ENCODE data around the gene PGLYRP2.

Gene PGLYRP2

DNA sequence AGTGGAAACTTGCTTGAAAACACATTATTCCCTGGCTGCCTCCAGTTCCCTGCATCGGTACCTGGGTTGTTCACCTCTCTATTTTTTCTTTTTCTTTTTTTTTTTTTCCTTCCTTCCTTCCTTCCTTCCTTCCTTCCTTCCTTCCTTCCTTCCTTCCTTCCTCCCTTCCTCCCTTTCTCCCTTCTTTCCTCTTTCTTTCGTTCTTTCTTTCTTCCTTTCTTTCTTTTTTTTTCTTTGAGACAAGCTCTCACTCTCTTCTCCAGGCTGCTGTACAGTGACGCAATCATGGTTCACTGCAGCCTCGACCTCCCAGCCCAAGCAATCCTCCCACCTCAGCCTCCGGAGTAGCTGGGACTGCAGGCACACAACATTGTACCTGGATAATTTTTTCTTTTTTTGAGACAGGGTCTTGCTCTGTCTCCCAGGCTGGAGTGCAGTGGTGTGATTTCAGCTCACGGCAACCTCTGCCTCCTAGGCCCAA lies 11.5 kb downstream of the PGLYRP2 start:
- H3K4me3 ChIP-seq (ENCODE audit: severe bottlenecking) = no peak overlapping the region
- H3K9me3 ChIP-seq (ENCODE audit: severe bottlenecking) = no peaks in the 10 kb centered on the region
- TF ChIP-seq, protein P1, sequence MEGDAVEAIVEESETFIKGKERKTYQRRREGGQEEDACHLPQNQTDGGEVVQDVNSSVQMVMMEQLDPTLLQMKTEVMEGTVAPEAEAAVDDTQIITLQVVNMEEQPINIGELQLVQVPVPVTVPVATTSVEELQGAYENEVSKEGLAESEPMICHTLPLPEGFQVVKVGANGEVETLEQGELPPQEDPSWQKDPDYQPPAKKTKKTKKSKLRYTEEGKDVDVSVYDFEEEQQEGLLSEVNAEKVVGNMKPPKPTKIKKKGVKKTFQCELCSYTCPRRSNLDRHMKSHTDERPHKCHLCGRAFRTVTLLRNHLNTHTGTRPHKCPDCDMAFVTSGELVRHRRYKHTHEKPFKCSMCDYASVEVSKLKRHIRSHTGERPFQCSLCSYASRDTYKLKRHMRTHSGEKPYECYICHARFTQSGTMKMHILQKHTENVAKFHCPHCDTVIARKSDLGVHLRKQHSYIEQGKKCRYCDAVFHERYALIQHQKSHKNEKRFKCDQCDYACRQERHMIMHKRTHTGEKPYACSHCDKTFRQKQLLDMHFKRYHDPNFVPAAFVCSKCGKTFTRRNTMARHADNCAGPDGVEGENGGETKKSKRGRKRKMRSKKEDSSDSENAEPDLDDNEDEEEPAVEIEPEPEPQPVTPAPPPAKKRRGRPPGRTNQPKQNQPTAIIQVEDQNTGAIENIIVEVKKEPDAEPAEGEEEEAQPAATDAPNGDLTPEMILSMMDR (IDR thresholded peaks at IDR 0.05; ENCODE audit: poor library complexity, severe bottlenecking) = no peak
- no peaks in the 10 kb centered on the region for H3K4me1 ChIP-seq (ENCODE audit: insufficient read depth, poor library complexity, severe bottlenecking)
- H3K27ac ChIP-seq (ENCODE audit: poor library complexity, severe bottlenecking) = no peak overlapping the region
- H3K36me3 ChIP-seq (ENCODE audit: low read depth) = no peaks in the 10 kb centered on the region
- H3K27me3 ChIP-seq (ENCODE audit: insufficient read depth, poor library complexity, severe bottlenecking) = peaks cover 28% of the 10 kb centered on the region
- no peak for ATAC-seq (ENCODE audit: low read depth)
- DNase-seq (ENCODE audit: low spot score) = no peak

DNA sequence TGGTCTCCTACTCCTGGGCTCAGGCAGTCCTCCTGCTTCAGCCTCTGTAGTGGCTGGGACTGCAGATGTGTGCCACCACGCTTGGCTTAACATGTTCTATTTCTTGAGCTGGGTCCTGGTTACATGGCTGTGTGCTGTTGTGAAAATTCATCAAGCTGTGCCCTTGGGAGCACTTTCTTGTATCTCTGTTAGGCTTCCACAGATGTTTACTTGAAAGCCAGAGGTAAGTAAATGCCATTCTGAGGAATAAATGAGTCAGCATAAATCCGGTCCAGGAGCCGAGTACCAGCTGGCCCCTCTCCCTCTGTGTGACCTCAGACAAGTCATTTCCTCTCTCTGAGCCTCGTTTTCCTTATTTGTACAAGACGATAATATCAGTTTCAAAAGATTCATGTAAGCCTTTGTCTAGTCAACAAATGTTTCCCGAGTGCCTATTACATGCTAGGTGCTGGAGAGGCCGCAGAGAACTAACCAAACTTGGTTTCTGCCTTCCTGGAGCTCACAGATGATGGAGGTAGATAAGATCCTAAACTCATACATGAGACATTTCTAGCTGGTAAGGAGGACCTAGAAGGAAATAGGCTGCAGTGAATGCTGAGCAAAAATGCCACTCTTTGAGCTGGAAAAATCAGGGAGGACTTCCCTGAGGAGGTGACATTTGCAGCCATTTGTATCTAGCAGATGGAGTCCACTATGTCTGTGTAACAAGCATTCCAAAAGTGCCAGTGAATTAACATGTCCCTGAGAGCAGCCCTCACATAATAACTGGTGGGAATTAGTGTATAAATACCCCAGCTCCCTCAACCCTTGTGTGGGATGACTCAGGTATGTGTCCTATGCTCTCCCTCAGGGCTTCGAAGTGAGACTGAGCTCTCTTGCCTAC lies 12.2 kb downstream of the PGLYRP2 start:
- Histone ChIP-seq H3K4me3 (ENCODE audit: severe bottlenecking) (no peak overlapping the region), H3K27ac (ENCODE audit: poor library complexity, severe bottlenecking) (no peak overlapping the region), H3K27me3 (ENCODE audit: insufficient read depth, poor library complexity, severe bottlenecking) (peaks cover 28% of the 10 kb centered on the region), H3K36me3 (ENCODE audit: low read depth) (no peaks in the 10 kb centered on the region), H3K9me3 (ENCODE audit: severe bottlenecking) (no peaks in the 10 kb centered on the region), H3K4me1 (ENCODE audit: insufficient read depth, poor library complexity, severe bottlenecking) (no peaks in the 10 kb centered on the region)
- DNase-seq (ENCODE audit: low spot score) (no peak), ATAC-seq (ENCODE audit: low read depth) (peak; percentile 74)
- TF ChIP-seq, protein P1 (IDR thresholded peaks at IDR 0.05; ENCODE audit: poor library complexity, severe bottlenecking) = no peak

DNA sequence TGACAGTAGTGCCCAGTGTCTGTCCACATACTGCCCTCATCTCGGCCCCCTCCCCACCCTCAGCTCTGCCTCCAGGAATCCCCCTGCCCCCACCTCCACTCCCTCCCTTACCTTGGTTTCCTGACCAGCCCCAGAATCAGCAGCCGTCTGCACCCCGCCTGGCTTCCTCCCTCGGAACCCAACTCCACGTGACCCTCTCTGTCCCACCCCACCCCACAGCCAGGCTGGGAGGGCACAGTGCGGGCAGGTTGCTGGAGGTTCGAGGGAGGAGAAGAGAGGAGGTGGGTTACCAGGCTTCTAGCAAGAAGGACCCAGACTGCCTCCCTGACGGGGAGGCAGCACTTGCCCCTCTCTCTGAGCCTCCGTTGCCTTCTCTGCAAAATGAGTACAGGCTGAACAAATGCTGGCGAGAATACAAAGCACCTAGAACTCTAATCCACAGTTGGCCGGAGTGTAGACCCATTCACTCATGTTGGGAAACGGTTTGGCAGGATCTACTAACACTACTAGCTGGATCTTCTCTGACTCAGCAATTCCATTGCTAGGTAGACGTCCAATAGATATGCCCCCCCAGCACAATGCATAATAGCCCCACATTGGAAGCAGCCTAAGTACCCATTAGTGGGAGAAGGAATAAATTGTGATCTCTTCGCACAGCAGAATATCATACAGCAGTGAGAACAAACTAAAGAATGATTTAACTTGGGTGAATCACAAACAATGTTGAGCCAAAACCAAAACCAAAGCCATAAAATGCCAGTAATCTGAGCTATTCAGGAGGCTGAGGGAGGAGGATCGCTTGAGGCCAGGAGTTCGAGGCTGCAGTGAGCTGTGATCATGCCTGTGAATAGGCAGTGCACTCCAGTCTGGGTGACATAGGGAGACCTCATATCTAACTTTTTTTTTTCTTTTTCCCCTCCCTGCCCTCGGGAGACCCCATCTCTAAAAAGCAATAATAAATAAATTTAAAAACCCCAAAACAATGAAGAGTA lies 14.6 kb downstream of the PGLYRP2 start, which contains the start of gene RASAL3:
Gene RASAL3, minus strand, starts transcription at position 151 of the 992 bp plus-strand sequence. CDS start 186 bp downstream, outside the sequence.
- no peak for DNase-seq (ENCODE audit: low spot score)
- peaks cover 13% of the 10 kb centered on the region for H3K27me3 ChIP-seq (ENCODE audit: insufficient read depth, poor library complexity, severe bottlenecking)
- no peak within 1 kb of the TSS for H3K27ac ChIP-seq (ENCODE audit: poor library complexity, severe bottlenecking)
- no peaks in the 10 kb centered on the region for H3K9me3 ChIP-seq (ENCODE audit: severe bottlenecking)
- ATAC-seq (ENCODE audit: low read depth) = no peak
- no peaks in the 10 kb centered on the region for H3K4me1 ChIP-seq (ENCODE audit: insufficient read depth, poor library complexity, severe bottlenecking)
- TF ChIP-seq, protein P1 (IDR thresholded peaks at IDR 0.05; ENCODE audit: poor library complexity, severe bottlenecking) = no peak
- no peak within 1 kb of the TSS for H3K4me3 ChIP-seq (ENCODE audit: severe bottlenecking)
- H3K36me3 ChIP-seq (ENCODE audit: low read depth) = no peaks in the 10 kb centered on the region

DNA sequence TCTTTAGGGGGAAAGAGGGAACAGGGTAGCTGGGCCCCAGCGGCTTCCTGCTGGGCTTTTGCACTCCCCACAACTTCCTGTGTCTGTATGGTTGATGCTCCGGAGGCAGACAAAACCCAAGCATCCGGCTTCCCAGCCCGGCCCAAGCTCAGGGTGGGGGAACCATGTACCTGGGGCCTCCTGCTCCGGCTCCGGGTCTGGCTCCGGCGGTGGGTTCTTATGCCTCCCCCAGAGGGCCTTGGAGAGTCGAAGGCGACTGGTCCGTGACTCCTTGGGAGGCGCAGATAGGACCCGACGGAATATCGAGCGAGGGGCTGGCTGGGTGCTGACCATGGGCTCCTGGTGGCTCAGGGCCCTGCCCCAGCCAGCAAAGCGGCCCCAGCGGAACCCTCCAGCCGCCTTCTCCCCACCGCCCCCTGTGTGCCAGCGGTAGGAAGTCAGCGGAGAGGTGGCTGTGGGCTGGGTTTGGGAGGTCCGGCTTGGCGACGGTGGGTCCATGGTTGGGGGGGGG lies 15.4 kb downstream of the PGLYRP2 start:
- Histone ChIP-seq H3K27me3 (ENCODE audit: insufficient read depth, poor library complexity, severe bottlenecking) (peaks cover 5% of the 10 kb centered on the region), H3K36me3 (ENCODE audit: low read depth) (no peaks in the 10 kb centered on the region), H3K4me3 (ENCODE audit: severe bottlenecking) (no peak overlapping the region), H3K4me1 (ENCODE audit: insufficient read depth, poor library complexity, severe bottlenecking) (no peaks in the 10 kb centered on the region), H3K9me3 (ENCODE audit: severe bottlenecking) (no peaks in the 10 kb centered on the region), H3K27ac (ENCODE audit: poor library complexity, severe bottlenecking) (no peak overlapping the region)
- DNase-seq (ENCODE audit: low spot score) (no peak), ATAC-seq (ENCODE audit: low read depth) (no peak)
- TF ChIP-seq, protein P1 (IDR thresholded peaks at IDR 0.05; ENCODE audit: poor library complexity, severe bottlenecking) = no peak
